Activated T-helper 1 cell treated with anti-CD3 and anti-CD28 coated beads, Interleukin-12 subunit alpha, Interleukin-12 subunit beta, Interleukin-2, Interleukin-4 antibody, amounts not matched to agents 30 ng/mL and 10 ng/mL and 1 ng/mL, durations not matched to agents 14 hours and 24 hours and 36 hours (primary cell): Measurements from ENCODE around the gene CAMK2N2. TPM values are rescaled to one million over a fixed set of nuclear protein-coding genes. Genes with fewer than 3 reads are reported as not detected.

Experiments used
- DNase-seq: peaks from one replicate; pipeline ENCODE4 v3.0.0; 2021; ENCODE audit warnings: low spot score
- H3K27ac Mint-ChIP-seq: one replicate; pipeline ENCODE4 v1.8.0; 2021; ENCODE audit warnings: mild to moderate bottlenecking, mixed read lengths
- H3K27me3 Mint-ChIP-seq: one replicate; pipeline ENCODE4 v1.8.0; 2022; ENCODE audit warnings: mild to moderate bottlenecking, moderate library complexity, mixed read lengths; ENCODE audit not compliant: insufficient read depth
- H3K36me3 Mint-ChIP-seq: one replicate; pipeline ENCODE4 v1.8.0; 2021; ENCODE audit warnings: low read depth, mixed read lengths
- H3K4me1 Mint-ChIP-seq: one replicate; pipeline ENCODE4 v1.8.0; 2021; ENCODE audit warnings: low read depth, mixed read lengths
- H3K4me3 Mint-ChIP-seq: one replicate; pipeline ENCODE4 v1.8.0; 2021; ENCODE audit warnings: mild to moderate bottlenecking, moderate library complexity, mixed read lengths
- H3K9me3 Mint-ChIP-seq: one replicate; pipeline ENCODE4 v1.8.0; 2021; ENCODE audit warnings: mixed read lengths
- intact Hi-C: fragments of 100-400 bp; cut with micrococcal nuclease; formaldehyde crosslinking; loops from one replicate; pipeline ENCODE4 v1.15.1; 2024
- total RNA-seq: library from RNA; stranded (reverse); gene quantifications from 2 replicates; pipeline ENCODE4 v1.2.3, GENCODE V29; 2022

The CAMK2N2 gene
- total RNA-seq, 1 donor from 2014 or later: 0.52 TPM

DNA sequence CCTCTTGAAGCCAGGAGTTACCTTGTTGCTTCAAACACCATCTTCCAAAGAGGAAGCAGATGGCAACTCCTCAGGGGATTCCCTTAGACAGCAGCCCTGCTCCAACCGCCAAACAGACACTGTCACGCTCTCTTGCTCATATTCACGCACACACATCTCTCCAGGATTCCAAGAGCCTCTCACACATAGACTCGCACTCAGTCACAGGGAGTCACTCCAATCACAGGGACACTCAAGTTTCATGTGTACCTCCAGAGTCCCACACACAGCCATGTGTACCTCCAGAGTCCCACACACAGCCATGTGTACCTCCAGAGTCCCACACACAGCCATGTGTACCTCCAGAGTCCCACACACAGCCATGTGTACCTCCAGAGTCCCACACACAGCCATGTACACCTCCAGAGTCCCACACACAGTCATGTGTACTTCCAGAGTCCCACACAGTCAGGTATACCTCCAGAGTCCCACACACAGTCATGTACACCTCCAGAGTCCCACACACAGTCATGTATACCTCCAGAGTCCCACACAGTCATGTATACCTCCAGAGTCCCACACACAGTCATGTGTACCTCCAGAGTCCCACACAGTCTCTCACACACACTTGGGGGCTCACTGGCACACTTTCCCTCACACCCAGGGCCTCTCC, 25.8 kb downstream of the CAMK2N2 start:
- no peak overlapping the region for H3K4me3 Mint-ChIP-seq
- no peaks in the 10 kb centered on the region for H3K9me3 Mint-ChIP-seq
- peaks cover 22% of the 10 kb centered on the region for H3K27me3 Mint-ChIP-seq
- peaks cover 7% of the 10 kb centered on the region for H3K4me1 Mint-ChIP-seq
- no peak for DNase-seq
- no peaks in the 10 kb centered on the region for H3K36me3 Mint-ChIP-seq
- intact Hi-C loops: no loop called here
- H3K27ac Mint-ChIP-seq: no peak overlapping the region

DNA sequence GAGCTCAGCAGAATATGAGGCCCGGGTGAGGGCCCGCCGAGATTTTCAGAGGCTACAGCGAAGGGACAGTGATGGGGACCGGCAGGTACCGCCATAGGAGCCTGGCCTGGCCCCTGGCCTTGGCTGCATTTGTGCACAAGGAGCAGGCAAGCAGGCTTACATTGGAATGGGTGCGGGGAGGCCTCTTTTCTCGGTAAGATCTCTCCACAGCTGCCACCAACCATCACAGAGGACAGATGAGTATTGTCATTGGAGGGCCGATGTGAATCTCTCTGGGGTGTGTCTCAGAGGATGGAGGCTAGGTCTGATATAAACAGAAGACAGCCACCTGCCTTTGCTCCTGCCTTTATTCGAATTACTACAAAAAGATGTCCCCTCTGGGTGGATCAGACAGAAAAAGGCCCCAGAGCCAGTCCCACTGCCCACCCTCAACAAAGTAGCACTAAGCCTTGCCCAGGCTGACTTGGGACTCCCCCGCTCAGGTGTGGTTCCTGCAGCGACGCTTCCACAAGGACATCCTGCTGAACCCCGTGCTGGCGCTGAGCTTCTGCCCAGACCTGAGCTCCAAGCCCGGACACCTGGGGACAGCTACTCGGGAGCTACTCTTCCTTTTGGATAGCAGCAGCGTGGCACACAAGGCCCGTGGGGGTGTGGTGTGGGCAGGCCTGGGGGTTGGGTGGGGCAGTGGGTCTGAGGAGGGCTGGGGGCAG, 26.5 kb downstream of the CAMK2N2 start:
- intact Hi-C loops: no loop called here
- H3K4me1 Mint-ChIP-seq: peaks cover 7% of the 10 kb centered on the region

DNA sequence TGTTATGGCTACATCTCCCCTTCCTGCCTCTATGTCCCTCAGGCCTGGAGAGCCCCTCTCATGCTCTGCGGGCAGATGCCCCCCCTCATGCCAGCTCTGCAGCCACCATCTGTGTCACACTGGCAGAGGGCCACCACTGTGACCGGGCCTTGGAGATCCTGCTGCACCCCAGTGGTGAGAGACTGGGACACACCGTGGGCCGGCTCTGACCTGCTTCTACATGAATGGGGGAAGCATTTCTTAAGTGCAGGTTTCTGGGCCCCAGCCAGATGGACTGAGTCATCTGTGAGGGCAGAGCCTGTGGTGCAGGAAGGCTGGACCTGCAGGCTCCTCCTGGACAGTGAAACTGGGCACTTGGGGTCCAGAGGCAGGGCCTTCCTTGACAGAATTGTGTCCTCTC, 27.1 kb downstream of the CAMK2N2 start:
- Mint-ChIP-seq H3K9me3 (no peaks in the 10 kb centered on the region), H3K36me3 (no peaks in the 10 kb centered on the region), H3K4me3 (no peak overlapping the region), H3K27me3 (peaks cover 22% of the 10 kb centered on the region), H3K4me1 (peaks cover 7% of the 10 kb centered on the region), H3K27ac (no peak overlapping the region)
- no peak for DNase-seq
- intact Hi-C loops: no loop called here

More for the DNA sequence above, 26.5 kb downstream of the CAMK2N2 start:
- Mint-ChIP-seq H3K27me3 (peaks cover 22% of the 10 kb centered on the region), H3K9me3 (no peaks in the 10 kb centered on the region), H3K4me3 (no peak overlapping the region), H3K27ac (no peak overlapping the region), H3K36me3 (no peaks in the 10 kb centered on the region)
- no peak for DNase-seq

DNA sequence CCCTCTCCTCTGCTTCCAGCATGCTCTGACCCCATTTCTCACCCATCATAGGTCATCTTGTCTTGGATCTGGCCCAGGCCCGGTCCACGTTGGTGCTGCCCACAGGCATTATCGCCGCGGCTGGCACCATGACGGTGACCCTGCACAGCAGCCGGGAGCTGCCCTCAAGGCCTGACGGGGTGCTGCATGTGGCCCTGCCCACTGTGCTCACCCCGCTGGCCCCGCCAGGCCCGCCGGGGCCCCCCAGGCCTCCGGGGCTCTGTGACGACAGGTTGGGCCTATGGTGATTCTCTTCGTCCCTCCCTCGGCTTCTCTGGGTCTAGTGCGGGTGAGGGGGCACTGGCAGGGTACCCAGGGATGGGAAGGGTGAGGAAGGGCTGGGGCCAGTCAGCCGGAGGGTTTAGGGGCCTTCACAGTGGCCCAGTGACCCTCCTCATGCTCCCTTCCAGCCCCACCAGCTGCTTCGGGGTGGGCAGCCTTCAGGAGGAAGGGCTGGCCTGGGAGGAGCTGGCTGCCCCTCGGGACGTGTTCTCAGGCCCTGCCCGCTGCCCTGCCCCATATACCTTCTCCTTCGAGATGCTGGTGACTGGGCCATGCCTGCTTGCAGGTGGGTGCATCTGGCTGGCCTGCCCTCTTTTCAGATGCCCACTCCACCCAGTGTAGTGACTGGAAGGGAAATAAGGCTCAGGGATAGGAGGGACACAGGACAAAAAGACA, 28.1 kb downstream of the CAMK2N2 start:
- H3K4me1 Mint-ChIP-seq: peaks cover 14% of the 10 kb centered on the region
- no peaks in the 10 kb centered on the region for H3K36me3 Mint-ChIP-seq
- H3K4me3 Mint-ChIP-seq: no peak overlapping the region
- H3K27ac Mint-ChIP-seq: no peak overlapping the region
- H3K27me3 Mint-ChIP-seq: peaks cover 31% of the 10 kb centered on the region
- H3K9me3 Mint-ChIP-seq: no peaks in the 10 kb centered on the region
- intact Hi-C loops: no loop called here
- no peak for DNase-seq

DNA sequence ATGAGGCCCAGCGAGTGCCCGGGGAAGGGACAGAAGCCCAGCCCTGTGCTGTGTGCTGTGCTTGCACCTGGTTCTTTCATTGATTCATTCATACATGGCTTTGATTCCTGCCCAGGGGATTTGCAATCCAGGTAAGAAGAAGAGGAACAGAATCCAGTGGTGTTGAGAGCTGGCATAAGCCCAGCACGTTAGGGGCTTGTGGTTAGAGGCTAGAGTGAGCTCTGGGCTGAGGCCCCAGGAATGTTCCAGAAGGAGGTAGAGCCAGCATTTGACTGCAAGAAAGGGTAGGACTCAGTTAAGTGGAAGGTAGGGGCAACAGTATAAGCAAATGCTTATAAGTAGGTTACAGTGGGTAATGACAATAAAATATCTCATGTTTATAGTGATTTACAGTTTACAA, 29.7 kb downstream of the CAMK2N2 start:
- Mint-ChIP-seq H3K27ac (peak overlapping the region; percentile 32), H3K36me3 (no peaks in the 10 kb centered on the region), H3K4me3 (peak overlapping the region; percentile 62)

GRCh38 chr3:184230603-184231528, 30.5 kb downstream of the CAMK2N2 start:
- intact Hi-C loops: no loop called here
- Mint-ChIP-seq H3K4me1 (peaks cover 14% of the 10 kb centered on the region), H3K36me3 (no peaks in the 10 kb centered on the region), H3K4me3 (peak overlapping the region; percentile 62), H3K9me3 (no peaks in the 10 kb centered on the region), H3K27ac (peak overlapping the region; percentile 32), H3K27me3 (peaks cover 42% of the 10 kb centered on the region)
- DNase-seq: no peak

More for the DNA sequence above, 29.7 kb downstream of the CAMK2N2 start:
- no peak for DNase-seq
- intact Hi-C loops: no loop called here
- H3K27me3 Mint-ChIP-seq: peaks cover 39% of the 10 kb centered on the region
- H3K9me3 Mint-ChIP-seq: no peaks in the 10 kb centered on the region
- H3K4me1 Mint-ChIP-seq: peaks cover 14% of the 10 kb centered on the region

DNA sequence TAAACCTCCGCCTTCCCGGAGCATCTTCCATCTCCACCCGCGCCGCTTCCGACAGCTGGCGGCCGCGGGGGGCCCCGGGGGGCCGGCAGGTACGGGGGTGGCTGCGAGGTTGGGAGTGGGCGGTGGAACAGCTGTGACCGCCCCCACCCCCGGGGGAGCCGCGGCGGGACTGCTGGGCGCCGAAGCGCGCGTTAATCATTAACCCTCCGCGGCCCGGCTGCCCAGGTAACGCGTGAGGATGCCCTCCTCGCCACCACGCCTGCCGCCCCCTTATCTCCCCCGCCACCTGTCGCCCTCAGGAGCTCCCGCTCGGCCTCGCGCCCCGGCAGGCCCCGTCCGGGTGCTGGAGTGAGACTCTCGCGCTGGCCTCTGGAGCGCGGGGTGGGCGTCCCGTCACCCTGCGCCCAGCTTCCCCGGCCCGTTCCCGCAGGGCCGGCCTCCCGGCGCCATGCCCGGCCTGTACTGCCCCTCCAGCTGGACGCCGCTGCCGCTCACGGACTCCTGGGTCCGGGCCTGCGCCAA, 31.2 kb downstream of the CAMK2N2 start:
- Mint-ChIP-seq H3K27me3 (peaks cover 47% of the 10 kb centered on the region), H3K4me3 (no peak overlapping the region), H3K4me1 (peaks cover 14% of the 10 kb centered on the region), H3K27ac (no peak overlapping the region), H3K9me3 (no peaks in the 10 kb centered on the region), H3K36me3 (no peaks in the 10 kb centered on the region)
- intact Hi-C loops: no loop called here
- DNase-seq: no peak

DNA sequence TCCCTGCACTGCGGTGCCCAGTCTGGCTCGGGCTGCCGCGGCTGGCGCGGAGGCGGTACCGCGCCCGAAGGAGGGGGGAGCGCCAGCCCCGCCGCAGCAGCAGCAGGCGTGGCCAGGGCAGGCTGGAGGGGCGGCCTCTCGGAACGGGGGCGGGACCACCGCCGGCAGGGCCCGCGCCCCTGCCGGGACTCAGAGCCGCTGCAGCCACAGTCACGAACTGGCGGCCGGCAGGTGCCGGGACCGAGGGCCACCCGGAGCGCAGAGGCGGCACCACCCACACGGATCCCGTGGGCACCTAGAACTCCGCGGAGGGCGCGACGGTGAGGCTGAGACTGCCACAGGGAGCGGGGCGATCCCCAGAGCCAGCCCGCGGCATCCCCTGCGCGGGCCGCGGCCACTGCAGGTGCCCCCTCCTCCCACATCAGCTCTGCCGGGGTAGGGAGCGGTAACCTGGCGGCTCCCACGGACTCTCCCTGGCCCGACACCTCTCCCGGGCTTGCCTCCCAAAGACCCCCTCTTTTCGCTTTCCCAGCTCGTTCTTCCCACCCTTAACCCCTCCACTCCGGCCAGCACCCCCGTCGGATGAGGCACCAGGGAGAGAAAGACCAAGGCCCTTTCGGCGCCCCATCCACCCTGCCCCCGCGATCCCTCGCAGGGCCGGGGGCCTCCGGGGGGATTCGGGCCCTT, 31.8 kb downstream of the CAMK2N2 start, which contains the start of gene VWA5B2:
Gene VWA5B2, plus strand, starts transcription at position 192 of the 687 bp plus-strand sequence. CDS start 944 bp downstream, outside the sequence.
- intact Hi-C loops: loop anchor here (5.0 kb wide), 1 partner anchor 33 kb away; the partner anchor contains the start of gene CAMK2N2
- no peaks in the 10 kb centered on the region for H3K9me3 Mint-ChIP-seq

GRCh38 chr3:184228376-184229137, 32.8 kb downstream of the CAMK2N2 start:
- Mint-ChIP-seq H3K27me3 (peaks cover 57% of the 10 kb centered on the region), H3K4me3 (peak overlapping the region; percentile 49), H3K27ac (no peak overlapping the region), H3K4me1 (peaks cover 14% of the 10 kb centered on the region), H3K9me3 (no peaks in the 10 kb centered on the region), H3K36me3 (no peaks in the 10 kb centered on the region)
- intact Hi-C loops: loop anchor here (5.0 kb wide), 1 partner anchor 34 kb away; the partner anchor contains the start of gene CAMK2N2
- DNase-seq: no peak

More for the DNA sequence above, 31.8 kb downstream of the CAMK2N2 start, which contains the start of gene VWA5B2:
- peak; percentile 54 for DNase-seq
- Mint-ChIP-seq H3K4me3 (peak within 1 kb of the TSS; percentile 49), H3K4me1 (peaks cover 14% of the 10 kb centered on the region), H3K27me3 (peaks cover 52% of the 10 kb centered on the region), H3K27ac (no peak within 1 kb of the TSS), H3K36me3 (no peaks in the 10 kb centered on the region)

- H3K4me1 Mint-ChIP-seq: peaks cover 14% of the 10 kb centered on the region
- H3K4me3 Mint-ChIP-seq: no peak overlapping the region
- no peaks in the 10 kb centered on the region for H3K36me3 Mint-ChIP-seq
- H3K27ac Mint-ChIP-seq: no peak overlapping the region
- peak; percentile 32 for DNase-seq
- intact Hi-C loops: loop anchor here (1.0 to 5.0 kb wide), 3 partner anchors 23 to 62 kb away; partner anchors contain the start of gene CAMK2N2
- peaks cover 53% of the 10 kb centered on the region for H3K27me3 Mint-ChIP-seq
- H3K9me3 Mint-ChIP-seq: no peaks in the 10 kb centered on the region
Observed at GRCh38 chr3:184227481-184227935, 33.8 kb downstream of the CAMK2N2 start.

DNA sequence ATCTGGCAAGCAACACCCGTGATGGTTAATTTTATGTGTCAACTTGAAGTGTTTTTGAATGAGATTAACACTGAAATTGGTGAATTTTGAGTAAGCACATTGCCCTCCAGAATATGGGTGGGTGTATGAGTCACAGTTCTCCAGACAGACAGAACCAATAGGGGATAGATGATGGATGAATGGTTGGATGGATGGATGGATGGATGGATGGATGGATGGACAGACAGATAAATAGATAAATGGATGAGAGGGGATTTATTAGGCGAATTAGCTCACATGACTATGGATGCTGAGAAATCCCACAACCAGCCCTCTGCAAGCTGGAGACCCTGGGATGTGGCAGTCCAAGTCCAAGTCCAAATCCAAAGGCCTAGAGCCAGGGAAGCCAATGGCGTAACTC, 37.4 kb downstream of the CAMK2N2 start:
- Mint-ChIP-seq H3K27me3 (peaks cover 33% of the 10 kb centered on the region), H3K4me1 (peaks cover 6% of the 10 kb centered on the region), H3K4me3 (no peak overlapping the region), H3K9me3 (no peaks in the 10 kb centered on the region), H3K27ac (no peak overlapping the region), H3K36me3 (no peaks in the 10 kb centered on the region)
- intact Hi-C loops: no loop called here
- no peak for DNase-seq
